Caco-2 (cell line): ENCODE measurements around the gene PPP4R1. TPM values are rescaled to one million over a fixed set of nuclear protein-coding genes. Genes with fewer than 3 reads are reported as not detected.

Experiments used
- BruUV-seq: library from RNA; stranded (reverse); fragments of 400-500 nt; replicated peaks from 2 replicates; lab custom pipeline; 2021; lab: Mats Ljungman, UMichigan
- CTCF ChIA-PET: fragments of 300-600 bp; sonication (Branson Sonifier 250); formaldehyde crosslinking; loops from one replicate; lab custom pipeline; 2022; ENCODE audit warnings: antibody characterized with exemption; lab: Charles Lee
- POLR2A ChIA-PET: fragments of 300-600 bp; sonication (Branson Sonifier 250); formaldehyde crosslinking; loops from one replicate; lab custom pipeline; 2022; ENCODE audit warnings: antibody characterized with exemption; lab: Charles Lee
- DNase-seq, 2 experiments: peaks; one replicate each; pipeline versions ENCODE4 v3.0.0 to v3.0.0-alpha.2; 2020 to 2022
- H3K27me3 ChIP-seq: replicated peaks from 2 replicates; pipeline ENCODE4 v1.6.0; 2011; ENCODE audit warnings: low read length; ENCODE audit not compliant: control insufficient read depth, insufficient read depth
- H3K36me3 ChIP-seq: 2 replicates; pipeline ENCODE4 v1.5.1; 2011; ENCODE audit warnings: low read length; ENCODE audit not compliant: control insufficient read depth, insufficient read depth
- H3K4me1 ChIP-seq: fragments of 250-450 bp; sonication (Bioruptor Pico); 2 replicates; pipeline ENCODE4 v1.5.1; 2020; ENCODE audit warnings: mild to moderate bottlenecking
- H3K4me3 ChIP-seq: 2 replicates; pipeline ENCODE4 v1.5.1; 2011; ENCODE audit warnings: low read depth, mild to moderate bottlenecking, control low read depth, low read length
- H3K9me3 ChIP-seq: fragments of 250-450 bp; sonication (Bioruptor Pico); 2 replicates; pipeline ENCODE4 v1.5.1; 2020; ENCODE audit warnings: mild to moderate bottlenecking, moderate library complexity
- H3K27ac Mint-ChIP-seq: one replicate; pipeline ENCODE4 v1.8.0; 2022; ENCODE audit warnings: mixed read lengths; ENCODE audit not compliant: unreplicated experiment
- H3K27me3 Mint-ChIP-seq: one replicate; pipeline ENCODE4 v1.8.0; 2022; ENCODE audit warnings: mixed read lengths; ENCODE audit not compliant: insufficient read depth, unreplicated experiment
- H3K36me3 Mint-ChIP-seq: one replicate; pipeline ENCODE4 v1.8.0; 2022; ENCODE audit warnings: mild to moderate bottlenecking, mixed read lengths; ENCODE audit not compliant: insufficient read depth, unreplicated experiment
- H3K4me1 Mint-ChIP-seq: one replicate; pipeline ENCODE4 v1.8.0; 2022; ENCODE audit warnings: low read depth, mixed read lengths; ENCODE audit not compliant: unreplicated experiment
- H3K4me3 Mint-ChIP-seq: one replicate; pipeline ENCODE4 v1.8.0; 2022; ENCODE audit warnings: mild to moderate bottlenecking, moderate library complexity, mixed read lengths; ENCODE audit not compliant: unreplicated experiment
- H3K9me3 Mint-ChIP-seq: one replicate; pipeline ENCODE4 v1.8.0; 2022; ENCODE audit warnings: mixed read lengths; ENCODE audit not compliant: unreplicated experiment
- CTCF ChIP-seq, 2 experiments: fragments of 200-600 bp in 1 of 2; IDR thresholded peaks; 1 replicate in 1 of 2; 2 replicates in 1 of 2; pipeline versions ENCODE4 v1.5.1 to v1.8.0; 2011 to 2022; ENCODE audit warnings: antibody characterized with exemption in 1 of 2, control low read depth in 1 of 2, inconsistent platforms in 1 of 2, low read depth in 1 of 2, low read length in 1 of 2, mild to moderate bottlenecking in 1 of 2, moderate library complexity in 1 of 2; ENCODE audit not compliant: insufficient read depth in 1 of 2, severe bottlenecking in 1 of 2, unreplicated experiment in 1 of 2
- intact Hi-C: fragments of 100-400 bp; cut with micrococcal nuclease; formaldehyde crosslinking; loops from one replicate; pipeline ENCODE4 v1.10.0; 2022; ENCODE audit not compliant: unreplicated experiment
- total RNA-seq: library from RNA; stranded (reverse); gene quantifications from 2 replicates; pipeline ENCODE4 v1.2.3, GENCODE V29; 2022

The PPP4R1 gene
- total RNA-seq, 1 experiment from 2014 or later, result 96.6 TPM

DNA sequence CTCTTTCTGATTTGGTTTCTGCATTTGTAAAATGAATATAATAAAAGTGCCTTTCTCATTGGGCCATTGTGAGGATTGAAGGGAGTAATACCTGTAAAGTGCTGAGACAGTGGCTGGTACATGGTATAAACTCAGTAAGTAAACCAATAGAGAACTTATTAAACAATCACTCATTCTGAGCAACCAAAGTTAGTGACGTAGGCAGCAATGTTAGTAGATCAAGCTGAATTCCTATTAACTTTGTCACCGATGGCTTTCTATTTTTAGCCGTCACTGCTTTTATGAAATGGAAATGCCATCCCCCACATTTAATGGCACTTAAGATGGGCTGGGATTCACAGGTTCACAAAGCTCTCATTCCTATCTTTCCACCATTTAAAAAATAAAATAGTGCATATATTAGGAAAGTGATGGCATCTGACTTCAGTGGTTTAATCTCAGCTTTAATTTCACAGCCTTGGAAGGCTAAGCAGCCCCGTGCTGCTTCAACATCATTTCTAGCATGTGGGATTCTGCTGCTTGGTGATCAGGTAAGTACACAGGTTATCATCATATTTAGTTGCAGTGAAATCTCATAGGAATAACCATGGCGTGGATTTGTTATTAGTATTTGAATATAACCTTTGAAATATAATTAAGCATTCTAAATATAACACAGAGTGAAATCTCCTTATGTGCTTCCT is 17.6 kb upstream of the PPP4R1 start:
- POLR2A ChIA-PET, result no interaction called here
- no peaks in the 10 kb centered on the region for H3K9me3 ChIP-seq
- H3K4me1 ChIP-seq, result peaks cover 27% of the 10 kb centered on the region
- peaks cover 15% of the 10 kb centered on the region for H3K4me1 Mint-ChIP-seq
- H3K4me3 Mint-ChIP-seq, result no peak overlapping the region
- H3K4me3 ChIP-seq, result no peak overlapping the region
- H3K27me3 ChIP-seq, result no peaks in the 10 kb centered on the region
- H3K27ac Mint-ChIP-seq, result no peak overlapping the region
- CTCF ChIA-PET, result no interaction called here
- peaks cover 14% of the 10 kb centered on the region for H3K9me3 Mint-ChIP-seq
- intact Hi-C loops, result no loop called here
- H3K36me3 ChIP-seq, result no peaks in the 10 kb centered on the region
- no peak for TF ChIP-seq CTCF (IDR thresholded peaks at IDR 0.05; ENCODE audit: insufficient read depth in 1 of 2, low read depth in 1 of 2, low read length in 1 of 2, severe bottlenecking in 1 of 2, unreplicated experiment in 1 of 2)
- no peaks in the 10 kb centered on the region for H3K36me3 Mint-ChIP-seq
- BruUV-seq, result no TSS peak
- DNase-seq, result no peak
- H3K27me3 Mint-ChIP-seq, result no peaks in the 10 kb centered on the region

DNA sequence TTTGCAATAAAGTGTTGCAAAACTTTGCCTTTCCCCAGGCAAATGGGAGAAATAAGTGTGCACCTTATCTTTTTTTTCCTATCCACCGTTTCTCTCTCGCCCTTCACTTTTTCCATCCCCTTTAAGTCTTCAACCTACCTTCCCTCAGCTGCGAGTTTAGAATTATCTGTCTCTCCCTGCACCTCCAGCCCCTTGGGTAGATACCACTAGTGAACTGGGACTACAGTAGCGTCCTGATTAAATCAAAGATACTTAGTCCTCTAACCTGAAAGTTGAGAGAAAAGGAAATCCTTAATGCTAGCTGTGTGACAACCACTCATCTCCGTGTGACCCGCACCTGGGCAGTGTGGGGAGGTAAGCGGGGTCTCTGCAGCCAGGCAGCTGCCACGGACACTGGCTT is 16.1 kb upstream of the PPP4R1 start:
- Mint-ChIP-seq H3K36me3 (no peaks in the 10 kb centered on the region), H3K27me3 (no peaks in the 10 kb centered on the region), H3K4me1 (peaks cover 15% of the 10 kb centered on the region), H3K27ac (no peak overlapping the region), H3K4me3 (no peak overlapping the region), H3K9me3 (peaks cover 3% of the 10 kb centered on the region)
- ChIA-PET POLR2A (interaction anchor here (1.0 kb wide), 1 partner anchor 43 kb away, joined by 5 read pairs; no protein-coding TSS in a partner anchor), CTCF (no interaction called here)
- TF ChIP-seq CTCF (IDR thresholded peaks at IDR 0.05; ENCODE audit: insufficient read depth in 1 of 2, low read depth in 1 of 2, low read length in 1 of 2, severe bottlenecking in 1 of 2, unreplicated experiment in 1 of 2), result no peak
- DNase-seq, result no peak
- intact Hi-C loops, result no loop called here
- Histone ChIP-seq H3K36me3 (no peaks in the 10 kb centered on the region), H3K4me3 (no peak overlapping the region), H3K4me1 (peaks cover 27% of the 10 kb centered on the region), H3K27me3 (no peaks in the 10 kb centered on the region), H3K9me3 (no peaks in the 10 kb centered on the region)
- no TSS peak for BruUV-seq

- Mint-ChIP-seq H3K27ac (peak overlapping the region; percentile 25), H3K36me3 (no peaks in the 10 kb centered on the region), H3K27me3 (no peaks in the 10 kb centered on the region), H3K9me3 (no peaks in the 10 kb centered on the region), H3K4me1 (peaks cover 15% of the 10 kb centered on the region), H3K4me3 (no peak overlapping the region)
- H3K36me3 ChIP-seq, result no peaks in the 10 kb centered on the region
- no peaks in the 10 kb centered on the region for H3K9me3 ChIP-seq
- peak; percentile 12 to 43 for DNase-seq
- no peak for TF ChIP-seq CTCF (IDR thresholded peaks at IDR 0.05; ENCODE audit: insufficient read depth in 1 of 2, low read depth in 1 of 2, low read length in 1 of 2, severe bottlenecking in 1 of 2, unreplicated experiment in 1 of 2)
- no TSS peak for BruUV-seq
- H3K4me1 ChIP-seq, result peaks cover 27% of the 10 kb centered on the region
- CTCF ChIA-PET, result no interaction called here
- intact Hi-C loops, result no loop called here
- no peaks in the 10 kb centered on the region for H3K27me3 ChIP-seq
- POLR2A ChIA-PET, result interaction anchor here (1.0 kb wide), 1 partner anchor 43 kb away, joined by 5 read pairs; no protein-coding TSS in a partner anchor
- H3K4me3 ChIP-seq, result no peak overlapping the region
Observed at GRCh38 chr18:9629709-9630108, 15.3 kb upstream of the PPP4R1 start.
